Measurements from ENCODE around the gene MEIS1. TPM values are rescaled to one million over a fixed set of nuclear protein-coding genes. Genes with fewer than 3 reads are reported as not detected.

MEIS1 gene
- total and polyA plus RNA-seq, 2 of the 8 experiments (the other 6 are each of a cell fraction or from before 2014, with no cell fraction given): 0.17 to 1.2 TPM

DNA sequence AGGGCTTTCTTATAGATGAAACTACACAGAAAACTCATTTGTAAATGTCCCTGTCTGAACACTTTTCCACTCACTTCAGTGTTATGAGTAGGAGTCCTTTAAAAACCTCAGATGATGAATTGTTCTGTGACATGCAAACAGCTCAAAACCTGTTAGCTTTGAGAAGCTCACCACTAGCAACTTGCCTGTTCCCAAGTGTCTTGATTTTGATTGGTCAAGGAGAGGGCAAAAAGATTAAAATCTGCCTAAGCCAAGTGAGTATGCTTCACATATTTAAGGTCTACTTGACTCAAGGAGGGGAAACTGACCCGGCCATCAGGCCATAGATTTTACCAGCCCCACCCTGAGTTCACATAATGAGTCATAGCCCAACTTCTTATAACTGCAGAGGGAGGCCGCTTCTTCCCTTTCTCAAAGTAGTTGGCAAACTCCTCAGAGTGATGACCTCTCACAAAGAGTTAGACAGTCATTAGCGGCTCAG is 45.2 kb upstream of the MEIS1 start:
- Histone ChIP-seq H2BK120ac (replicated peaks; ENCODE audit: low read depth, low read length) (no peak overlapping the region), H4K8ac (ENCODE audit: extremely low read depth, insufficient read depth, low read length) (no peak overlapping the region), H3K9me3 (ENCODE audit: insufficient read depth in 2 of 2, low read depth in 1 of 2, low read length in 1 of 2) (no peaks in the 10 kb centered on the region; a peak in 1 of 4 replicates), H2BK20ac (ENCODE audit: low read length) (0 out of 2 replicates have a peak overlapping the region, but pooled peaks have one; percentile 72), H3K27ac (ENCODE audit: low read depth, low read length) (no peak overlapping the region), H3K4ac (replicated peaks; ENCODE audit: insufficient read length, low read depth, low read length) (no peak overlapping the region), H3K23ac (ENCODE audit: insufficient read length) (no peak overlapping the region), H2AFZ (ENCODE audit: low read length) (no peak overlapping the region), H3K4me3 (ENCODE audit: extremely low read depth in 1 of 4, insufficient read depth in 2 of 4, low read depth in 3 of 4, low read length in 4 of 4) (no peak overlapping the region), H3K4me2 (ENCODE audit: insufficient read depth in 1 of 2, low read depth in 2 of 2, low read length in 2 of 2) (peak overlapping the region in 1 of 2 experiments; percentile 49; a peak in 2 of 4 replicates), H3K79me1 (ENCODE audit: low read depth, low read length) (no peaks in the 10 kb centered on the region), H3K4me1 (replicated peaks in 1 of 4; ENCODE audit: control insufficient read depth in 3 of 4, insufficient read depth in 4 of 4, low read length in 3 of 4) (peaks cover 0 to 7% (median 2%) of the 10 kb centered on the region in 4 experiments; a peak in 4 of 7 replicates), H4K20me1 (replicated peaks in 1 of 2; ENCODE audit: control insufficient read depth in 1 of 2, insufficient read depth in 2 of 2, low read length in 2 of 2) (no peaks in the 10 kb centered on the region), H3K36me3 (ENCODE audit: control insufficient read depth in 2 of 4, insufficient read depth in 4 of 4, low read length in 3 of 4) (no peaks in the 10 kb centered on the region), H3K18ac (ENCODE audit: extremely low read depth, low read length) (no peak overlapping the region), H4K5ac (ENCODE audit: insufficient read length, low read depth, low read length) (no peak overlapping the region), H3K23me2 (ENCODE audit: low read depth, low read length) (no peaks in the 10 kb centered on the region), H2AK5ac (ENCODE audit: low read depth, low read length) (0 out of 2 replicates have a peak overlapping the region, but pooled peaks have one; percentile 75), H3K56ac (replicated peaks; ENCODE audit: insufficient read length, low read depth, low read length) (no peak overlapping the region), H2BK5ac (ENCODE audit: low read depth, low read length) (no peak overlapping the region; the same call in 1 of the 2 replicates), H2BK12ac (ENCODE audit: low read depth, low read length) (peak overlapping the region; percentile 13; the same call in 1 of the 2 replicates), H3K14ac (ENCODE audit: insufficient read length) (no peak overlapping the region), H2BK15ac (ENCODE audit: low read length) (no peak overlapping the region; the same call in 1 of the 2 replicates), H3K79me2 (ENCODE audit: control insufficient read depth in 1 of 2, insufficient read depth in 2 of 2, low read length in 2 of 2) (no peaks in the 10 kb centered on the region), H4K91ac (replicated peaks; ENCODE audit: insufficient read length, low read length) (peak overlapping the region; percentile 22), H3K9ac (replicated peaks in 1 of 4; ENCODE audit: extremely low read depth in 1 of 4, low read depth in 3 of 4, low read length in 3 of 4) (no peak overlapping the region), H3K27me3 (replicated peaks in 1 of 4; ENCODE audit: control insufficient read depth in 3 of 4, extremely low read depth in 1 of 4, insufficient read depth in 3 of 4, low read length in 3 of 4) (no peaks in the 10 kb centered on the region)
- FAIRE-seq (no peak), DNase-seq (ENCODE audit: low read depth in 1 of 2, low spot score in 2 of 2) (no peak)
- POLR2A ChIA-PET (ENCODE audit: partially characterized antibody): interaction anchor here (0.6 to 1.0 kb wide), 3 partner anchors 9 to 35 kb away, joined by 3 to 5 read pairs (median 3); no protein-coding TSS in a partner anchor
- 89% methylated on average over 3 of the region's 3 CpGs; no CpG with 5 or more reads in 1 of the 2 experiments for WGBS, 2 experiments (ENCODE audit: extremely low coverage in 1 of 2, insufficient coverage in 1 of 2, insufficient read length in 1 of 2, insufficient replicate concordance in 2 of 2, low coverage in 1 of 2, low lambda C conversion rate in 2 of 2, missing lambda C conversion rate in 1 of 2)
- CTCF ChIA-PET (ENCODE audit: partially characterized antibody): no interaction called here
- TF ChIP-seq NRF1 (IDR thresholded peaks at IDR 0.05; ENCODE audit: low read depth, low read length): no peak
- TF ChIP-seq SP1 (IDR thresholded peaks at IDR 0.05; ENCODE audit: low read depth, low read length): no peak
- no peak for TF ChIP-seq SUZ12 (IDR thresholded peaks at IDR 0.05; ENCODE audit: low read length)
- no peak for TF ChIP-seq RBBP5 (IDR thresholded peaks at IDR 0.05; ENCODE audit: borderline replicate concordance, low read depth, low read length)
- TF ChIP-seq, protein P1, sequence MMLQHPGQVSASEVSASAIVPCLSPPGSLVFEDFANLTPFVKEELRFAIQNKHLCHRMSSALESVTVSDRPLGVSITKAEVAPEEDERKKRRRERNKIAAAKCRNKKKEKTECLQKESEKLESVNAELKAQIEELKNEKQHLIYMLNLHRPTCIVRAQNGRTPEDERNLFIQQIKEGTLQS (IDR thresholded peaks at IDR 0.05; ENCODE audit: insufficient read depth, low read depth, low read length): no peak
- no peak for TF ChIP-seq BACH1 (IDR thresholded peaks at IDR 0.05; ENCODE audit: low read length)
- no peak for TF ChIP-seq HDAC2 (IDR thresholded peaks at IDR 0.05; ENCODE audit: borderline replicate concordance in 1 of 2, low read depth in 2 of 2, low read length in 2 of 2)
- no peak for TF ChIP-seq GABPA (IDR thresholded peaks at IDR 0.05; ENCODE audit: borderline replicate concordance, insufficient read depth, low read length)
- no peak for TF ChIP-seq EP300 (IDR thresholded peaks at IDR 0.05; ENCODE audit: borderline replicate concordance in 1 of 2, low read depth in 2 of 2, low read length in 2 of 2)
- TF ChIP-seq KDM5A (IDR thresholded peaks at IDR 0.05; ENCODE audit: low read length): no peak
- no peak for TF ChIP-seq CHD1 (IDR thresholded peaks at IDR 0.05; ENCODE audit: low read depth, low read length)
- TF ChIP-seq RXRA (IDR thresholded peaks at IDR 0.05; ENCODE audit: insufficient read depth, low read depth, low read length): no peak
- no peak for TF ChIP-seq ASH2L (IDR thresholded peaks at IDR 0.05; ENCODE audit: low read length)

Data from H1 (cell line).